Fibroblast of lung (primary cell): Measurements from ENCODE around the gene CLEC4D.

Experiments used
- EZH2 ChIP-seq: IDR thresholded peaks from 2 replicates; pipeline ENCODE4 v1.5.1; 2012; ENCODE audit warnings: low read length, control low read depth, mild to moderate bottlenecking; ENCODE audit errors: missing control alignments
- TF ChIP-seq, protein P1 (sequence below), 2 donors: IDR thresholded peaks in 1 of 2; conservative IDR thresholded peaks in 1 of 2; 1 replicate in 1 of 2; 2 replicates in 1 of 2; pipeline ENCODE4 v1.5.1; 2011 to 2012; ENCODE audit warnings: low read length in 2 of 2, control low read depth in 1 of 2, inconsistent platforms in 1 of 2, low read depth in 1 of 2, mild to moderate bottlenecking in 1 of 2

DNA sequence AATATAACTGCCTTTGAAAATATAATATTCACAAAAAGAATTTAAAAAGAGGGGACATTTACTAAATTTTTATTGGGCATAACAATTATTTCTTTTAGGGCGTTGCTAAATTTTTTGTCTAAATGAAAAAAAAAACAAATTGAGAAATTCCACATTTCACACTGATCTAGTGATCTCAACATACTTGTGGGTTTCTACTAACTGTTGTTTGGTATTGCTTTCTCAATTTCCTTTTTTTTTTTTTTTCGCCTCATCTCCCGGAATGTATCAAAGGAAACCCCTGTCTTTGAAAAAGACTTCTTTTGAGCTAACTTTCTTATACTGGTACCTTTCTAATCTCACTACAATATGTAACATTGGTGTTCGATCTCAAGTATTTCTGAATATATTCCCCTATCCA lies at the start of gene CLEC4D:
- TF ChIP-seq, protein P1, sequence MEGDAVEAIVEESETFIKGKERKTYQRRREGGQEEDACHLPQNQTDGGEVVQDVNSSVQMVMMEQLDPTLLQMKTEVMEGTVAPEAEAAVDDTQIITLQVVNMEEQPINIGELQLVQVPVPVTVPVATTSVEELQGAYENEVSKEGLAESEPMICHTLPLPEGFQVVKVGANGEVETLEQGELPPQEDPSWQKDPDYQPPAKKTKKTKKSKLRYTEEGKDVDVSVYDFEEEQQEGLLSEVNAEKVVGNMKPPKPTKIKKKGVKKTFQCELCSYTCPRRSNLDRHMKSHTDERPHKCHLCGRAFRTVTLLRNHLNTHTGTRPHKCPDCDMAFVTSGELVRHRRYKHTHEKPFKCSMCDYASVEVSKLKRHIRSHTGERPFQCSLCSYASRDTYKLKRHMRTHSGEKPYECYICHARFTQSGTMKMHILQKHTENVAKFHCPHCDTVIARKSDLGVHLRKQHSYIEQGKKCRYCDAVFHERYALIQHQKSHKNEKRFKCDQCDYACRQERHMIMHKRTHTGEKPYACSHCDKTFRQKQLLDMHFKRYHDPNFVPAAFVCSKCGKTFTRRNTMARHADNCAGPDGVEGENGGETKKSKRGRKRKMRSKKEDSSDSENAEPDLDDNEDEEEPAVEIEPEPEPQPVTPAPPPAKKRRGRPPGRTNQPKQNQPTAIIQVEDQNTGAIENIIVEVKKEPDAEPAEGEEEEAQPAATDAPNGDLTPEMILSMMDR (conservative IDR thresholded peaks at IDR 0.05 in 1 of 2, IDR thresholded peaks at IDR 0.05 in 1 of 2; ENCODE audit: low read depth in 1 of 2, low read length in 2 of 2) = no peak
- no peak for TF ChIP-seq EZH2
